SK-N-SH (cell line): ENCODE measurements around the gene EOGT. TPM values are rescaled to one million over a fixed set of nuclear protein-coding genes. Genes with fewer than 3 reads are reported as not detected.

Experiments
- CTCF ChIA-PET: fragments of 300-600, 350-600 bp; formaldehyde crosslinking; extraction: SDS; loops from one replicate; lab custom pipeline; 2021; lab: Yijun Ruan, JAX
- POLR2A ChIA-PET: fragments of 350-600 bp; sonication (Branson Sonifier 250); formaldehyde crosslinking; extraction: SDS; loops from one replicate; lab custom pipeline; 2020; ENCODE audit warnings: antibody characterized with exemption, inconsistent platforms; lab: Yijun Ruan, JAX
- DNase-seq: peaks from one replicate; pipeline ENCODE4 v3.0.0; 2012
- H2AFZ ChIP-seq: fragments of 200-600 bp; sonication (generic); 2 replicates; pipeline ENCODE4 v1.8.1; 2016; ENCODE audit warnings: antibody characterized with exemption, mild to moderate bottlenecking, low read depth
- H3F3A ChIP-seq: fragments of 200-600 bp; sonication (generic); replicated peaks from 2 replicates; pipeline ENCODE3; 2016; ENCODE audit warnings: antibody characterized with exemption, mild to moderate bottlenecking; ENCODE audit not compliant: insufficient read depth
- H3K27ac ChIP-seq, 2 experiments: fragments of 200-500 bp in 1 of 2; fragments of 200-600 bp in 1 of 2; sonication (Bioruptor generic) in 1 of 2; sonication (generic), shearing (Covaris generic) in 1 of 2; 2 replicates each; pipeline versions ENCODE4 v1.5.1 to v1.6.1; 2014 to 2016; ENCODE audit warnings: low read depth in 2 of 2, inconsistent platforms in 1 of 2, low read length in 1 of 2, mild to moderate bottlenecking in 1 of 2, mixed read lengths in 1 of 2
- H3K27me3 ChIP-seq: fragments of 200-600 bp; sonication (generic), shearing (Covaris generic); 2 replicates; pipeline ENCODE4 v1.6.1; 2016; ENCODE audit warnings: mixed run types; ENCODE audit not compliant: insufficient read depth
- H3K36me3 ChIP-seq, 2 experiments: fragments of 200-500 bp in 1 of 2; fragments of 200-600 bp in 1 of 2; sonication (Bioruptor generic) in 1 of 2; sonication (generic) in 1 of 2; replicated peaks in 1 of 2; 2 replicates each; pipeline versions ENCODE3 to v1.5.1; 2014 to 2016; ENCODE audit warnings: low read length in 1 of 2, mild to moderate bottlenecking in 1 of 2; ENCODE audit not compliant: insufficient read depth in 2 of 2, control insufficient read depth in 1 of 2
- H3K4me1 ChIP-seq, 2 experiments: fragments of 200-500 bp in 1 of 2; fragments of 200-600 bp in 1 of 2; sonication (Bioruptor generic) in 1 of 2; sonication (generic), shearing (Covaris generic) in 1 of 2; 2 replicates each; pipeline versions ENCODE4 v1.5.1 to v1.6.1; 2014 to 2016; ENCODE audit warnings: low read depth in 1 of 2, low read length in 1 of 2, mixed run types in 1 of 2; ENCODE audit not compliant: insufficient read depth in 2 of 2, control insufficient read depth in 1 of 2
- H3K4me2 ChIP-seq: fragments of 200-600 bp; sonication (generic), shearing (Covaris generic); 2 replicates; pipeline ENCODE4 v1.6.1; 2017; ENCODE audit warnings: mixed run types
- H3K4me3 ChIP-seq, 2 experiments: fragments of 200-500 bp in 1 of 2; fragments of 200-600 bp in 1 of 2; sonication (Bioruptor generic) in 1 of 2; sonication (generic), shearing (Covaris generic) in 1 of 2; 2 replicates each; pipeline versions ENCODE4 v1.5.1 to v1.8.1; 2014 to 2016; ENCODE audit warnings: low read depth in 2 of 2, inconsistent platforms in 1 of 2, low read length in 1 of 2, mild to moderate bottlenecking in 1 of 2, mixed read lengths in 1 of 2, moderate library complexity in 1 of 2
- H3K79me2 ChIP-seq: fragments of 200-600 bp; sonication (generic); 2 replicates; pipeline ENCODE4 v1.8.1; 2017; ENCODE audit warnings: mild to moderate bottlenecking; ENCODE audit not compliant: insufficient read depth
- H3K9ac ChIP-seq: fragments of 200-600 bp; sonication (generic); 2 replicates; pipeline ENCODE4 v1.6.1; 2017; ENCODE audit warnings: mixed run types
- H3K9me2 ChIP-seq: fragments of 200-600 bp; sonication (generic); 2 replicates; pipeline ENCODE4 v1.6.1; 2017; ENCODE audit warnings: mixed run types
- H3K9me3 ChIP-seq: fragments of 200-600 bp; sonication (generic); 2 replicates; pipeline ENCODE4 v1.6.1; 2017; ENCODE audit warnings: mixed run types, mild to moderate bottlenecking, moderate library complexity
- H4K20me1 ChIP-seq: fragments of 200-600 bp; sonication (generic); 2 replicates; pipeline ENCODE4 v1.6.1; 2017; ENCODE audit warnings: mild to moderate bottlenecking, mixed run types; ENCODE audit not compliant: insufficient read depth
- CHD2 ChIP-seq: fragments of 150-350 bp; IDR thresholded peaks from 2 replicates; pipeline ENCODE4 v1.6.1; 2018; ENCODE audit warnings: low read length; ENCODE audit not compliant: partially characterized antibody
- FOSL2 ChIP-seq: IDR thresholded peaks from 2 replicates; pipeline ENCODE4 v1.4.0; 2012; ENCODE audit warnings: low read depth, mild to moderate bottlenecking, moderate library complexity, borderline replicate concordance
- FOXJ3 ChIP-seq: sonication (generic); formaldehyde crosslinking; IDR thresholded peaks from 2 replicates; pipeline ENCODE4 v1.5.1; 2020; ENCODE audit warnings: mild to moderate bottlenecking, missing genetic modification reagents
- FOXM1 ChIP-seq: IDR thresholded peaks from 2 replicates; pipeline ENCODE4 v1.4.0; 2012; ENCODE audit warnings: low read depth, mild to moderate bottlenecking
- IRF3 ChIP-seq: fragments of 150-350 bp; IDR thresholded peaks from 2 replicates; pipeline ENCODE4 v1.6.1; 2016; ENCODE audit warnings: mild to moderate bottlenecking, low read depth, low read length
- JUND ChIP-seq: IDR thresholded peaks from 2 replicates; pipeline ENCODE4 v1.4.0; 2012
- MXI1 ChIP-seq: IDR thresholded peaks from 2 replicates; pipeline ENCODE4 v1.6.1; 2012; ENCODE audit warnings: mild to moderate bottlenecking, low read depth, low read length, improper control_type of control experiment
- NFIC ChIP-seq: IDR thresholded peaks from 2 replicates; pipeline ENCODE4 v1.4.0; 2012; ENCODE audit warnings: borderline replicate concordance
- NRF1 ChIP-seq: IDR thresholded peaks from 2 replicates; pipeline ENCODE4 v1.6.1; 2012; ENCODE audit warnings: low read depth, mild to moderate bottlenecking, low read length
- POLR2AphosphoS5 ChIP-seq: IDR thresholded peaks from 2 replicates; pipeline ENCODE4 v1.6.1; 2012; ENCODE audit warnings: low read depth, low read length
- RAD21 ChIP-seq: IDR thresholded peaks from 2 replicates; pipeline ENCODE4 v1.6.1; 2012; ENCODE audit warnings: mild to moderate bottlenecking, low read length
- RCOR1 ChIP-seq: fragments of 150-350 bp; IDR thresholded peaks from 2 replicates; pipeline ENCODE4 v1.6.1; 2017; ENCODE audit warnings: antibody characterized with exemption, low read length
- SMC3 ChIP-seq: IDR thresholded peaks from 2 replicates; pipeline ENCODE4 v1.6.1; 2012; ENCODE audit warnings: low read depth, low read length, improper control_type of control experiment
- TAF1 ChIP-seq: IDR thresholded peaks from 2 replicates; pipeline ENCODE4 v1.6.1; 2012; ENCODE audit warnings: low read depth, mild to moderate bottlenecking, low read length, moderate library complexity, borderline replicate concordance
- TCF12 ChIP-seq: IDR thresholded peaks from 2 replicates; pipeline ENCODE4 v1.4.0; 2012
- YY1 ChIP-seq: IDR thresholded peaks from 2 replicates; pipeline ENCODE4 v1.4.0; 2012; ENCODE audit warnings: low read depth, mild to moderate bottlenecking
- WGBS: methylation state at CpG from one replicate; pipeline ENCODE4 v1.1.6; 2017; ENCODE audit warnings: low lambda C conversion rate; 5-methylcytosine and 5-hydroxymethylcytosine counted together
- polyA plus RNA-seq, 3 experiments: library from polyadenylated mRNA; depleted of rRNA; stranded (reverse); fragments of >200 nt; gene quantifications; 2 replicates each; pipeline ENCODE4 v1.2.3, GENCODE V29; 2012
- TF ChIP-seq, protein P1 (sequence below): fragments of 200-600 bp; sonication (generic); IDR thresholded peaks from 2 replicates; pipeline ENCODE4 v1.6.1; 2017; ENCODE audit warnings: antibody characterized with exemption, mild to moderate bottlenecking, moderate library complexity
- TF ChIP-seq, protein P2 (sequence below): IDR thresholded peaks from 2 replicates; pipeline ENCODE4 v1.4.0; 2012; ENCODE audit warnings: low read depth, borderline replicate concordance
- TF ChIP-seq, protein P3 (sequence below): IDR thresholded peaks from 2 replicates; pipeline ENCODE4 v1.6.1; 2012; ENCODE audit warnings: mild to moderate bottlenecking, low read depth, low read length, moderate library complexity
- TF ChIP-seq, protein P4 (sequence below): IDR thresholded peaks from 2 replicates; pipeline ENCODE4 v1.4.0; 2012; ENCODE audit warnings: low read depth, borderline replicate concordance
- TF ChIP-seq, protein P5 (sequence below): fragments of 150-350 bp; IDR thresholded peaks from 2 replicates; pipeline ENCODE4 v1.6.1; 2017; ENCODE audit warnings: antibody characterized with exemption, low read length, low read depth, borderline replicate concordance

EOGT gene
- polyA plus RNA-seq (2012; rRNA removed) = 6.0 and 7.8 TPM in 2 replicates
- polyA plus RNA-seq (2012; cell fraction: cytosol; rRNA removed) = 8.0 and 9.7 TPM in 2 replicates
- polyA plus RNA-seq (2012; cell fraction: nucleus; rRNA removed) = 9.8 and 13.5 TPM in 2 replicates

DNA sequence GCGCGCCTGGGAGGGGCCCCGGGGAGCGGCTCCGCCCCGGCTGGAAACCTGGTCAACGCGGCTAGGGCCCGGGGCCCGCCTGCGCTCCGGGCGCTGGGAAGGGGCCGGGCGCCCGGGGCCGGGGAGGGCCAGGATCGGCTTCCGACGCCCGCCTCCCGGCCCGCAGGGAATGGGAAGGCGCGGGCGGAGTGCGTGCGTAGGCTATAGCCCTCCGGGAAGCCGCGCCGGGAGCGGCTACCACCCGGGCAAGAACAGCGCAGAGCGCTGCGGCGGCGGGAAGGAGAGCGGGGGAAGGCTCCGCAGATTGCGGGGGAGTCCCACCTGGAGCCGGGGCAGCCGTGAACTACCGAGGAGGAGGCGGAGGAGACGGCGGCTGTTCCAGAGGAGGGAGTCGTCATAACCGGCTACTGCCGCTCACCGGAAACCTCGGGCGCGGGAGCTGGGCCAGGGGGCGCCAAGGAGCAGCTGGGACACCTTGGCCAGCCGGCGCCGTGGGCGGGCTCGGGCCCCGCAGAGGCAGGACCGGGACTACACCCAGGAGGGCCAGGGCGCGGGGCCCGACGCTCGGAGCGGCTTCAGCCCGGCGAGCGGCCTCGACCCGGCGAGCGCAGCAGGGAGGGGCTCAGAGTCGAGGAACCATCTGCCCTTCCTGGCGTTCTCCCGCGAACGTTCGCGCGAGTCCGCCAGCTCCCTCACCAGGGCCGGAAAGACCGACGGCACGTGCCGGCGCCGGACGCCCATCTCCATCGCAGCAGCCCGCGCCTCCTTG lies at the start of gene EOGT:
TSS of gene EOGT (minus strand) at position 432 of the 769 bp plus-strand sequence. CDS start 3,838 bp downstream, outside the sequence.
- Histone ChIP-seq H3K27ac (peak within 1 kb of the TSS; percentile 80 to 83), H3K4me2 (peak within 1 kb of the TSS; percentile 79), H4K20me1 (no peaks in the 10 kb centered on the region), H3K27me3 (no peaks in the 10 kb centered on the region), H3K9me2 (no peaks in the 10 kb centered on the region), H3K4me1 (peaks cover 0 to 15% of the 10 kb centered on the region in 2 experiments; a peak in 3 of 4 replicates), H3K36me3 (peaks cover 20 to 35% of the 10 kb centered on the region in 2 experiments), H3K4me3 (peak within 1 kb of the TSS; percentile 70 to 71), H3K79me2 (peaks cover 10% of the 10 kb centered on the region; the same call in 1 of the 2 replicates), H3F3A (peaks cover 9% of the 10 kb centered on the region), H3K9me3 (no peaks in the 10 kb centered on the region), H3K9ac (peak within 1 kb of the TSS; percentile 88), H2AFZ (peak within 1 kb of the TSS; percentile 78)
- DNase-seq = peak; percentile 94
- 0% methylated on average over 10 of the region's 96 CpGs for WGBS
- CTCF ChIA-PET = interaction anchor here (0.6 to 2.4 kb wide), 11 partner anchors 8 to 62 kb away, joined by 3 to 9 read pairs (median 4); partner anchors contain the start of gene TMF1
- POLR2A ChIA-PET = interaction anchor here (0.6 to 1.0 kb wide), 3 partner anchors 38 to 520 kb away, joined by 3 to 4 read pairs (median 3); partner anchors contain the start of gene TMF1
- TF ChIP-seq, protein P1, sequence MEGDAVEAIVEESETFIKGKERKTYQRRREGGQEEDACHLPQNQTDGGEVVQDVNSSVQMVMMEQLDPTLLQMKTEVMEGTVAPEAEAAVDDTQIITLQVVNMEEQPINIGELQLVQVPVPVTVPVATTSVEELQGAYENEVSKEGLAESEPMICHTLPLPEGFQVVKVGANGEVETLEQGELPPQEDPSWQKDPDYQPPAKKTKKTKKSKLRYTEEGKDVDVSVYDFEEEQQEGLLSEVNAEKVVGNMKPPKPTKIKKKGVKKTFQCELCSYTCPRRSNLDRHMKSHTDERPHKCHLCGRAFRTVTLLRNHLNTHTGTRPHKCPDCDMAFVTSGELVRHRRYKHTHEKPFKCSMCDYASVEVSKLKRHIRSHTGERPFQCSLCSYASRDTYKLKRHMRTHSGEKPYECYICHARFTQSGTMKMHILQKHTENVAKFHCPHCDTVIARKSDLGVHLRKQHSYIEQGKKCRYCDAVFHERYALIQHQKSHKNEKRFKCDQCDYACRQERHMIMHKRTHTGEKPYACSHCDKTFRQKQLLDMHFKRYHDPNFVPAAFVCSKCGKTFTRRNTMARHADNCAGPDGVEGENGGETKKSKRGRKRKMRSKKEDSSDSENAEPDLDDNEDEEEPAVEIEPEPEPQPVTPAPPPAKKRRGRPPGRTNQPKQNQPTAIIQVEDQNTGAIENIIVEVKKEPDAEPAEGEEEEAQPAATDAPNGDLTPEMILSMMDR = peak; percentile 65
- TF ChIP-seq POLR2AphosphoS5 = peak; percentile 39; the same call in 1 of the 2 replicates
- TF ChIP-seq FOSL2 = no peak
- TF ChIP-seq CHD2 = peak; percentile 74
- no peak for TF ChIP-seq JUND
- no peak for TF ChIP-seq NRF1
- no peak for TF ChIP-seq IRF3
- peak; percentile 21; the same call in 1 of the 2 replicates for TF ChIP-seq SMC3
- TF ChIP-seq, protein P2, sequence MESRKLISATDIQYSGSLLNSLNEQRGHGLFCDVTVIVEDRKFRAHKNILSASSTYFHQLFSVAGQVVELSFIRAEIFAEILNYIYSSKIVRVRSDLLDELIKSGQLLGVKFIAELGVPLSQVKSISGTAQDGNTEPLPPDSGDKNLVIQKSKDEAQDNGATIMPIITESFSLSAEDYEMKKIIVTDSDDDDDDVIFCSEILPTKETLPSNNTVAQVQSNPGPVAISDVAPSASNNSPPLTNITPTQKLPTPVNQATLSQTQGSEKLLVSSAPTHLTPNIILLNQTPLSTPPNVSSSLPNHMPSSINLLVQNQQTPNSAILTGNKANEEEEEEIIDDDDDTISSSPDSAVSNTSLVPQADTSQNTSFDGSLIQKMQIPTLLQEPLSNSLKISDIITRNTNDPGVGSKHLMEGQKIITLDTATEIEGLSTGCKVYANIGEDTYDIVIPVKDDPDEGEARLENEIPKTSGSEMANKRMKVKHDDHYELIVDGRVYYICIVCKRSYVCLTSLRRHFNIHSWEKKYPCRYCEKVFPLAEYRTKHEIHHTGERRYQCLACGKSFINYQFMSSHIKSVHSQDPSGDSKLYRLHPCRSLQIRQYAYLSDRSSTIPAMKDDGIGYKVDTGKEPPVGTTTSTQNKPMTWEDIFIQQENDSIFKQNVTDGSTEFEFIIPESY = 0 out of 2 replicates have a peak, but pooled peaks have one; percentile 40
- TF ChIP-seq, protein P3, sequence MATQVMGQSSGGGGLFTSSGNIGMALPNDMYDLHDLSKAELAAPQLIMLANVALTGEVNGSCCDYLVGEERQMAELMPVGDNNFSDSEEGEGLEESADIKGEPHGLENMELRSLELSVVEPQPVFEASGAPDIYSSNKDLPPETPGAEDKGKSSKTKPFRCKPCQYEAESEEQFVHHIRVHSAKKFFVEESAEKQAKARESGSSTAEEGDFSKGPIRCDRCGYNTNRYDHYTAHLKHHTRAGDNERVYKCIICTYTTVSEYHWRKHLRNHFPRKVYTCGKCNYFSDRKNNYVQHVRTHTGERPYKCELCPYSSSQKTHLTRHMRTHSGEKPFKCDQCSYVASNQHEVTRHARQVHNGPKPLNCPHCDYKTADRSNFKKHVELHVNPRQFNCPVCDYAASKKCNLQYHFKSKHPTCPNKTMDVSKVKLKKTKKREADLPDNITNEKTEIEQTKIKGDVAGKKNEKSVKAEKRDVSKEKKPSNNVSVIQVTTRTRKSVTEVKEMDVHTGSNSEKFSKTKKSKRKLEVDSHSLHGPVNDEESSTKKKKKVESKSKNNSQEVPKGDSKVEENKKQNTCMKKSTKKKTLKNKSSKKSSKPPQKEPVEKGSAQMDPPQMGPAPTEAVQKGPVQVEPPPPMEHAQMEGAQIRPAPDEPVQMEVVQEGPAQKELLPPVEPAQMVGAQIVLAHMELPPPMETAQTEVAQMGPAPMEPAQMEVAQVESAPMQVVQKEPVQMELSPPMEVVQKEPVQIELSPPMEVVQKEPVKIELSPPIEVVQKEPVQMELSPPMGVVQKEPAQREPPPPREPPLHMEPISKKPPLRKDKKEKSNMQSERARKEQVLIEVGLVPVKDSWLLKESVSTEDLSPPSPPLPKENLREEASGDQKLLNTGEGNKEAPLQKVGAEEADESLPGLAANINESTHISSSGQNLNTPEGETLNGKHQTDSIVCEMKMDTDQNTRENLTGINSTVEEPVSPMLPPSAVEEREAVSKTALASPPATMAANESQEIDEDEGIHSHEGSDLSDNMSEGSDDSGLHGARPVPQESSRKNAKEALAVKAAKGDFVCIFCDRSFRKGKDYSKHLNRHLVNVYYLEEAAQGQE = no peak
- TF ChIP-seq, protein P4, sequence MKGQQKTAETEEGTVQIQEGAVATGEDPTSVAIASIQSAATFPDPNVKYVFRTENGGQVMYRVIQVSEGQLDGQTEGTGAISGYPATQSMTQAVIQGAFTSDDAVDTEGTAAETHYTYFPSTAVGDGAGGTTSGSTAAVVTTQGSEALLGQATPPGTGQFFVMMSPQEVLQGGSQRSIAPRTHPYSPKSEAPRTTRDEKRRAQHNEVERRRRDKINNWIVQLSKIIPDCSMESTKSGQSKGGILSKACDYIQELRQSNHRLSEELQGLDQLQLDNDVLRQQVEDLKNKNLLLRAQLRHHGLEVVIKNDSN = peak; percentile 57; the same call in 1 of the 2 replicates
- no peak; the same call in 1 of the 2 replicates for TF ChIP-seq TAF1
- peak; percentile 35 for TF ChIP-seq RAD21
- no peak for TF ChIP-seq RCOR1
- 0 out of 2 replicates have a peak, but pooled peaks have one; percentile 17 for TF ChIP-seq FOXM1
- TF ChIP-seq NFIC = peak; percentile 27; the same call in 1 of the 2 replicates
- TF ChIP-seq, protein P5, sequence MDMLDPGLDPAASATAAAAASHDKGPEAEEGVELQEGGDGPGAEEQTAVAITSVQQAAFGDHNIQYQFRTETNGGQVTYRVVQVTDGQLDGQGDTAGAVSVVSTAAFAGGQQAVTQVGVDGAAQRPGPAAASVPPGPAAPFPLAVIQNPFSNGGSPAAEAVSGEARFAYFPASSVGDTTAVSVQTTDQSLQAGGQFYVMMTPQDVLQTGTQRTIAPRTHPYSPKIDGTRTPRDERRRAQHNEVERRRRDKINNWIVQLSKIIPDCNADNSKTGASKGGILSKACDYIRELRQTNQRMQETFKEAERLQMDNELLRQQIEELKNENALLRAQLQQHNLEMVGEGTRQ = no peak
- TF ChIP-seq MXI1 = peak; percentile 20; the same call in 1 of the 2 replicates
- no peak for TF ChIP-seq FOXJ3 (CRISPR knock-in tag)
- TF ChIP-seq YY1 = no peak
- TF ChIP-seq TCF12 = no peak
